Measurements from ENCODE around the gene STMND1.

STMND1 gene

GRCh38 chr6:17098538-17098937, 3.3 kb upstream of the STMND1 start:
- DNase-seq (ENCODE audit: low read depth, low spot score): no peak

GRCh38 chr6:17099401-17100059, 2.3 kb upstream of the STMND1 start:
- DNase-seq (ENCODE audit: low read depth, low spot score): no peak

GRCh38 chr6:17100806-17101205, 1.0 kb upstream of the STMND1 start:
- DNase-seq (ENCODE audit: low read depth, low spot score): no peak

GRCh38 chr6:17102258-17102870, 514 bp downstream of the STMND1 start:
- no peak for DNase-seq (ENCODE audit: low read depth, low spot score)

GRCh38 chr6:17103715-17104114, 1.9 kb downstream of the STMND1 start:
- no peak for DNase-seq (ENCODE audit: low read depth, low spot score)

- no peak for DNase-seq (ENCODE audit: low read depth, low spot score)
Observed at GRCh38 chr6:17107863-17108262, 6.0 kb downstream of the STMND1 start.

GRCh38 chr6:17115251-17116116, 13.6 kb downstream of the STMND1 start:
- DNase-seq (ENCODE audit: low read depth, low spot score): no peak

- no peak for DNase-seq (ENCODE audit: low read depth, low spot score)
Observed at GRCh38 chr6:17116117-17116440, 14.2 kb downstream of the STMND1 start.

- no peak for DNase-seq (ENCODE audit: low read depth, low spot score)
Observed at GRCh38 chr6:17120019-17120418, 18.2 kb downstream of the STMND1 start.

- DNase-seq (ENCODE audit: low read depth, low spot score): no peak
Observed at GRCh38 chr6:17125407-17125806, 23.6 kb downstream of the STMND1 start.

GRCh38 chr6:17130786-17131185, 28.9 kb downstream of the STMND1 start:
- DNase-seq (ENCODE audit: low read depth, low spot score): no peak

GRCh38 chr6:17132967-17133366, 31.1 kb downstream of the STMND1 start:
- no peak for DNase-seq (ENCODE audit: low read depth, low spot score)

GRCh38 chr6:17138033-17138432, 36.2 kb downstream of the STMND1 start:
- no peak for DNase-seq (ENCODE audit: low read depth, low spot score)

- no peak for DNase-seq (ENCODE audit: low read depth, low spot score)
Observed at GRCh38 chr6:17144016-17144415, 42.2 kb downstream of the STMND1 start.

GRCh38 chr6:17149571-17149970, 47.7 kb downstream of the STMND1 start:
- DNase-seq (ENCODE audit: low read depth, low spot score): no peak

- no peak for DNase-seq (ENCODE audit: low read depth, low spot score)
Observed at GRCh38 chr6:17150096-17150495, 48.2 kb downstream of the STMND1 start.

GRCh38 chr6:17151888-17152287, 50.0 kb downstream of the STMND1 start:
- no peak for DNase-seq (ENCODE audit: low read depth, low spot score)

GRCh38 chr6:17152703-17153102, 50.9 kb downstream of the STMND1 start:
- no peak for DNase-seq (ENCODE audit: low read depth, low spot score)

GRCh38 chr6:17156112-17156921, 54.5 kb downstream of the STMND1 start:
- DNase-seq (ENCODE audit: low read depth, low spot score): peak; percentile 52

- no peak for DNase-seq (ENCODE audit: low read depth, low spot score)
Observed at GRCh38 chr6:17156966-17157365, 55.1 kb downstream of the STMND1 start.

- DNase-seq (ENCODE audit: low read depth, low spot score): no peak
Observed at GRCh38 chr6:17157617-17158016, 55.8 kb downstream of the STMND1 start.

GRCh38 chr6:17159240-17159639, 57.4 kb downstream of the STMND1 start:
- no peak for DNase-seq (ENCODE audit: low read depth, low spot score)
